ENCODE results near the gene RTL3. TPM values are rescaled to one million over a fixed set of nuclear protein-coding genes. Genes with fewer than 3 reads are reported as not detected.

Gene RTL3
- total and polyA plus RNA-seq, 9 of the 15 experiments (the other 6 are each of a cell fraction or from before 2014, with no cell fraction given): not detected

GRCh38 chrX:78665342-78665741, 6.2 kb upstream of the RTL3 start:
- POLR2A ChIA-PET: no interaction called here
- in situ Hi-C loops (cut with MboI): no loop called here
- intact Hi-C loops (cut with micrococcal nuclease): no loop called here
- no peaks in the 10 kb centered on the region for H4K20me1 ChIP-seq (replicated peaks; ENCODE audit: control insufficient read depth, insufficient read depth, low read length)
- H3K79me2 ChIP-seq (ENCODE audit: control insufficient read depth, insufficient read depth, low read length): no peaks in the 10 kb centered on the region
- H3K9me1 ChIP-seq (ENCODE audit: control insufficient read depth, insufficient read depth, low read length): no peaks in the 10 kb centered on the region
- H3K27ac ChIP-seq (ENCODE audit: extremely low read depth, low read depth, low read length): no peak overlapping the region
- H3K4me3 ChIP-seq: no peak overlapping the region
- no peaks in the 10 kb centered on the region for H3K27me3 ChIP-seq (ENCODE audit: control insufficient read depth in 2 of 2, insufficient read depth in 2 of 2, low read length in 2 of 2)
- H3K4me1 ChIP-seq (replicated peaks in 1 of 2; ENCODE audit: control insufficient read depth in 2 of 2, insufficient read depth in 2 of 2, low read length in 2 of 2): no peaks in the 10 kb centered on the region
- no peak overlapping the region for H3K4me2 ChIP-seq (ENCODE audit: insufficient read depth, low read length)
- no peak overlapping the region for H3K9ac ChIP-seq (ENCODE audit: insufficient read depth in 1 of 2, low read depth in 2 of 2, low read length in 2 of 2)
- no peaks in the 10 kb centered on the region for H3K9me3 ChIP-seq (replicated peaks; ENCODE audit: control insufficient read depth, insufficient read depth, low read depth, low read length)
- H3K36me3 ChIP-seq (ENCODE audit: control insufficient read depth, insufficient read depth, low read length): no peaks in the 10 kb centered on the region
- no TSS peak for BruUV-seq (replicated peaks)
- TF ChIP-seq KLF10 (CRISPR knock-in tag; IDR thresholded peaks at IDR 0.05): no peak
- TF ChIP-seq, protein P1, sequence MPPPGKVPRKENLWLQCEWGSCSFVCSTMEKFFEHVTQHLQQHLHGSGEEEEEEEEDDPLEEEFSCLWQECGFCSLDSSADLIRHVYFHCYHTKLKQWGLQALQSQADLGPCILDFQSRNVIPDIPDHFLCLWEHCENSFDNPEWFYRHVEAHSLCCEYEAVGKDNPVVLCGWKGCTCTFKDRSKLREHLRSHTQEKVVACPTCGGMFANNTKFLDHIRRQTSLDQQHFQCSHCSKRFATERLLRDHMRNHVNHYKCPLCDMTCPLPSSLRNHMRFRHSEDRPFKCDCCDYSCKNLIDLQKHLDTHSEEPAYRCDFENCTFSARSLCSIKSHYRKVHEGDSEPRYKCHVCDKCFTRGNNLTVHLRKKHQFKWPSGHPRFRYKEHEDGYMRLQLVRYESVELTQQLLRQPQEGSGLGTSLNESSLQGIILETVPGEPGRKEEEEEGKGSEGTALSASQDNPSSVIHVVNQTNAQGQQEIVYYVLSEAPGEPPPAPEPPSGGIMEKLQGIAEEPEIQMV (tag; conservative IDR thresholded peaks at IDR 0.05; ENCODE audit: low read depth): no peak
- TF ChIP-seq GATA2 (CRISPR knock-in tag; IDR thresholded peaks at IDR 0.05): no peak
- no peak for TF ChIP-seq ZNF3 (CRISPR knock-in tag; IDR thresholded peaks at IDR 0.05)
- no peak for TF ChIP-seq RBM25 (IDR thresholded peaks at IDR 0.05; ENCODE audit: low read depth, low read length, severe bottlenecking)
- TF ChIP-seq LEF1 (IDR thresholded peaks at IDR 0.05): no peak
- no peak for TF ChIP-seq POLR2AphosphoS2 (IDR thresholded peaks at IDR 0.05; ENCODE audit: low read length)
- TF ChIP-seq GTF2F1 (IDR thresholded peaks at IDR 0.05; ENCODE audit: low read depth, low read length): no peak
- TF ChIP-seq, protein P2, sequence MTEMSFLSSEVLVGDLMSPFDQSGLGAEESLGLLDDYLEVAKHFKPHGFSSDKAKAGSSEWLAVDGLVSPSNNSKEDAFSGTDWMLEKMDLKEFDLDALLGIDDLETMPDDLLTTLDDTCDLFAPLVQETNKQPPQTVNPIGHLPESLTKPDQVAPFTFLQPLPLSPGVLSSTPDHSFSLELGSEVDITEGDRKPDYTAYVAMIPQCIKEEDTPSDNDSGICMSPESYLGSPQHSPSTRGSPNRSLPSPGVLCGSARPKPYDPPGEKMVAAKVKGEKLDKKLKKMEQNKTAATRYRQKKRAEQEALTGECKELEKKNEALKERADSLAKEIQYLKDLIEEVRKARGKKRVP (CRISPR knock-in tag; IDR thresholded peaks at IDR 0.05): no peak
- no peak for TF ChIP-seq ASH1L (IDR thresholded peaks at IDR 0.05; ENCODE audit: borderline replicate concordance, low read depth, partially characterized antibody)
- TF ChIP-seq TARDBP (IDR thresholded peaks at IDR 0.05): no peak
- TF ChIP-seq ZNF785 (CRISPR knock-in tag; IDR thresholded peaks at IDR 0.05): no peak
- no peak for TF ChIP-seq NFRKB (IDR thresholded peaks at IDR 0.05; ENCODE audit: low read depth)
- TF ChIP-seq FOXK1 (CRISPR knock-in tag; IDR thresholded peaks at IDR 0.05; ENCODE audit: borderline replicate concordance): no peak
- TF ChIP-seq MBD2 (IDR thresholded peaks at IDR 0.05; ENCODE audit: borderline replicate concordance, low read depth): no peak
- no peak for TF ChIP-seq ILK (tag; IDR thresholded peaks at IDR 0.05; ENCODE audit: borderline replicate concordance, low read depth)
- FAIRE-seq (no peak), DNase-seq (ENCODE audit: extremely low read depth in 1 of 4, low spot score in 3 of 4) (no peak), ATAC-seq (no peak)
- CTCF ChIA-PET (ENCODE audit: low intra/inter-chr PET ratio): no interaction called here
- no peak overlapping the region for H2AFZ ChIP-seq (ENCODE audit: low read depth, low read length)

Data from K562 (cell line).